ENCODE data around the gene B3GALT2.
"Not testable (repeated sequence)": the region's sequence is repeated elsewhere in the genome, so short reads cannot be mapped to it uniquely, and the experiment has no call there.

Gene B3GALT2, protein sequence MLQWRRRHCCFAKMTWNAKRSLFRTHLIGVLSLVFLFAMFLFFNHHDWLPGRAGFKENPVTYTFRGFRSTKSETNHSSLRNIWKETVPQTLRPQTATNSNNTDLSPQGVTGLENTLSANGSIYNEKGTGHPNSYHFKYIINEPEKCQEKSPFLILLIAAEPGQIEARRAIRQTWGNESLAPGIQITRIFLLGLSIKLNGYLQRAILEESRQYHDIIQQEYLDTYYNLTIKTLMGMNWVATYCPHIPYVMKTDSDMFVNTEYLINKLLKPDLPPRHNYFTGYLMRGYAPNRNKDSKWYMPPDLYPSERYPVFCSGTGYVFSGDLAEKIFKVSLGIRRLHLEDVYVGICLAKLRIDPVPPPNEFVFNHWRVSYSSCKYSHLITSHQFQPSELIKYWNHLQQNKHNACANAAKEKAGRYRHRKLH

DNA sequence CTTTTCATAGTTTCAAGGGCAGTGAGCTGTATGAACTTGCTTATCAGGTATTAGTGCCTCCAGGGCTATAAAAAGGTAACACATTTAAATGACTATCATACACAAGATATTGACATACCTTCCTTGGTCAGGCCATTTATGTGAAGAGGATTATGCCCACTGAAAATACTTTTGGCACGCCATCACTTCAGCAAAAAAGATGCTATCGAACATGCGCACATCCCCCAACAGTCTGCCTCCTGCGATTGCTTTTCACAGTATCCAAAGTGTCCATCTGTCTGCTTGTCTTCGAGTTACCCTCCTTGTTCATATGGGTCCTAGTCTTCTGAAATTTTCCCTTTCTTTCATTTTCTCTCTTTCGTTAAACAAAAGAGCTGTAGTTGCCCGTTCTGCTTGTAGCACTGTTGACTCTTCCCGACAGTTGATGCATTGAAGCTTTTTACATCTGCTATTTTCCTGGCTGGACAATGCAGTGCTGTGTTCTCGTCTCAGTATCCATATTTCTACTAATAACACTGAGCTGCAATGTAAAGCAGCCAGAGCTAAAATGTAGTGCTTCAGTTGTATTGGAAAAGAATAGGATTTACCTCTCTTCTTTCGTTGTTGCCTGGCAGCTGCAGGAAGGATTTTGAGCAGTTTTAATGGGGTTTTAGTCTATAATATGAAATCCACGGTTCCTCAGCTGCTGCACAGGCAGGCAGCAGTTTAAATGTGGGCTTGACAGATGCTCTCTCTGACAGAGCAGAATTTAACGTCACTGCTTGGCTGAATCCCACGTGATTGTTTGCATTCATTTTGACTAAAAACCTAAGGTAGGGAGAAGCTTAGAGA is at the start of gene B3GALT2:
Gene B3GALT2, minus strand, starts transcription at position 713 of the 831 bp plus-strand sequence. CDS start 5,051 bp downstream, outside the sequence.
- CTCF ChIA-PET, result interaction anchor here (0.7 kb wide), 1 partner anchor 224 kb away, joined by 3 read pairs; no protein-coding TSS in a partner anchor
- peak; percentile 8 for DNase-seq (ENCODE audit: low spot score)
- no peak within 1 kb of the TSS for H3K27ac ChIP-seq

DNA sequence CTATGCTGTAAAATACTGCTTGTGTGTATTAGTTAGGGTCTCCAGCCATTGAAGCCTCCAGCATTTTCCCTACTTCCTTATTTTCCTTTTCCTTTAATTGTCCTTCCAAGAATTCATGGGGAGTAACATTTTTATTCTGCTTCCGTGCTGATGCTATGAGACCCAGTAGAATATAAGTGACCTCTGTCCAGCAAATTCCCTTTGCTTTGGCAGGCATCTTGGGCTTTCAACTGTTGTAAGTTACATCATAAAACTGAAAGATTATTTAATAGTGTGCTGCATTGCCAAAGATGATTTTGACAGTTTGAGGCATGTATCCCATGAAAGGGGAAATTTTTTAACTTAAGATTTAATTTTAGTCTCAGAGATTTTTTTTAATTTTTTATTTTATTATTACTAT is 48.1 kb upstream of the B3GALT2 start:
- POLR2A ChIA-PET (ENCODE audit: low non-redundant PET), result no interaction called here
- CTCF ChIA-PET, result no interaction called here
- no peak for DNase-seq (ENCODE audit: low spot score)
- no peak overlapping the region for H3K27ac ChIP-seq
- TF ChIP-seq, protein P1, sequence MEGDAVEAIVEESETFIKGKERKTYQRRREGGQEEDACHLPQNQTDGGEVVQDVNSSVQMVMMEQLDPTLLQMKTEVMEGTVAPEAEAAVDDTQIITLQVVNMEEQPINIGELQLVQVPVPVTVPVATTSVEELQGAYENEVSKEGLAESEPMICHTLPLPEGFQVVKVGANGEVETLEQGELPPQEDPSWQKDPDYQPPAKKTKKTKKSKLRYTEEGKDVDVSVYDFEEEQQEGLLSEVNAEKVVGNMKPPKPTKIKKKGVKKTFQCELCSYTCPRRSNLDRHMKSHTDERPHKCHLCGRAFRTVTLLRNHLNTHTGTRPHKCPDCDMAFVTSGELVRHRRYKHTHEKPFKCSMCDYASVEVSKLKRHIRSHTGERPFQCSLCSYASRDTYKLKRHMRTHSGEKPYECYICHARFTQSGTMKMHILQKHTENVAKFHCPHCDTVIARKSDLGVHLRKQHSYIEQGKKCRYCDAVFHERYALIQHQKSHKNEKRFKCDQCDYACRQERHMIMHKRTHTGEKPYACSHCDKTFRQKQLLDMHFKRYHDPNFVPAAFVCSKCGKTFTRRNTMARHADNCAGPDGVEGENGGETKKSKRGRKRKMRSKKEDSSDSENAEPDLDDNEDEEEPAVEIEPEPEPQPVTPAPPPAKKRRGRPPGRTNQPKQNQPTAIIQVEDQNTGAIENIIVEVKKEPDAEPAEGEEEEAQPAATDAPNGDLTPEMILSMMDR (conservative IDR thresholded peaks at IDR 0.05; ENCODE audit: low read depth), result no peak

More for the DNA sequence above, at the start of gene B3GALT2:
- POLR2A ChIA-PET (ENCODE audit: low non-redundant PET), result no interaction called here
- TF ChIP-seq, protein P1 (conservative IDR thresholded peaks at IDR 0.05; ENCODE audit: low read depth), result no peak

DNA sequence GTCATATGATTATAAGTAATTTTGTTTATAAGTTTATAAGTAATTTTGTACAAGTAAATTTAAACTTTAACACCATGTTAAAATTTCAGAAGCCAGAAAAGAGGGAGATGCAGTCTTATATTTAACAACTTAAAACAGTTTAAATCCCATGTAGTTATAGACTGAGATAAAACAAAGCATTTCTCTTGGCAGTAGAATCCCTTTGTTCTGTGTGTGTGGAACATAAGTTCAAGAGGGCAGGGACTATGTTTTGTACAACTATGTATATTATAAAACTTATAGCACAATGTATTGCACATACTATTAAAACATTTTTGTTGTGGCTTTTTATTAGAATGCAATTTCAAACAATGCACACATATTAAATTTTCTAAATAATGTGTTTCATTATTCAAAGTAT is 44.7 kb upstream of the B3GALT2 start:
- CTCF ChIA-PET; DNase-seq (ENCODE audit: low spot score); H3K27ac ChIP-seq; POLR2A ChIA-PET (ENCODE audit: low non-redundant PET): not testable (repeated sequence)

DNA sequence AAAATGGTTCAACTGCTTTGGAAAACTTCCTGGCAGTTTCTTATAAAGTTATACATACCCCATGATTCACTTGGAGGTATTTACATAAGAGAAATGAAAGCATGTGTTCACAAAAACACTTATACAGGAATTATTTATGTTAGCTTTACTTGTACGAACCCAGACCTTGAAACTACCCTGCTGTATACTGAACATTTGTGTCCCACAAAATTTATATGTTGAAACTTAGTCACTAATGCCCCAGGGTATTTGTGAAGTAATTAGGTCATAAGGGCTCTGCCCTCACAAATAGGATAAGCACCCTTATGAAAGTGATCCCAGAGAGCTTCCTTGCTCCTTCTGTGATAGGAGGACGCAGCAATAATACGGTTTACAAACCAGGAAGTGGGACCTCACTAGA is 42.7 kb upstream of the B3GALT2 start:
- CTCF ChIA-PET, result no interaction called here
- H3K27ac ChIP-seq, result no peak overlapping the region

DNA sequence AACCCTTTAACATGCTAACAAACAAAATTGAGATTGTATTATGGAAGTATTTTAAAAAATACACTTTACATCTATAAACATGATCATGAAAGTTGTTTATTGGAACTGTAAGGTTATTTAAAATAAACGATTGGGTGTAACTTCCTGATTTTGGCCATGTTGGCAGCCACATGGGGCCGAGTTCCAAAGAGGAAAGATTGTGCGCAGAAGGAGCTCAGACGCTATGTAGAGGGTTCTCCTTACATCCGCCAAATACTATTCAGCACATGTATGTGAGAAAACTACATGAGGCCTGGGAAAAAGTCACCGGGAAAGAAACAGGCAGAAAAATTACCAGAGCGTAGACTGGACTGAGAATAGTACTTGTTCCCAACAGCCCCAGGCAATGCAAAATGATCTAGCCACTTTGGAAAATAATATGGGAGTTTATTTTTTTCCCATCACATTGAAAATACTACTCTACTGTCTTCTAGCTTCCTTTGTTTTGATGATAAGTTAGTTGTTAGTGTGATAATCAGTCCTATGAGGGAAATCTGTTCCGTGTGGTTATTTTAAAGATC is 35.7 kb upstream of the B3GALT2 start:
- H3K27ac ChIP-seq, result no peak overlapping the region
- TF ChIP-seq, protein P1 (conservative IDR thresholded peaks at IDR 0.05; ENCODE audit: low read depth), result no peak
- no peak for DNase-seq (ENCODE audit: low spot score)
- CTCF ChIA-PET, result interaction anchor here (0.6 to 0.8 kb wide), 6 partner anchors 21 to 1162 kb away, joined by 3 to 4 read pairs (median 3); no protein-coding TSS in a partner anchor
- POLR2A ChIA-PET (ENCODE audit: low non-redundant PET), result no interaction called here

More for the DNA sequence above, 42.7 kb upstream of the B3GALT2 start:
- no peak for DNase-seq (ENCODE audit: low spot score)
- POLR2A ChIA-PET (ENCODE audit: low non-redundant PET), result no interaction called here
- TF ChIP-seq, protein P1 (conservative IDR thresholded peaks at IDR 0.05; ENCODE audit: low read depth), result no peak

DNA sequence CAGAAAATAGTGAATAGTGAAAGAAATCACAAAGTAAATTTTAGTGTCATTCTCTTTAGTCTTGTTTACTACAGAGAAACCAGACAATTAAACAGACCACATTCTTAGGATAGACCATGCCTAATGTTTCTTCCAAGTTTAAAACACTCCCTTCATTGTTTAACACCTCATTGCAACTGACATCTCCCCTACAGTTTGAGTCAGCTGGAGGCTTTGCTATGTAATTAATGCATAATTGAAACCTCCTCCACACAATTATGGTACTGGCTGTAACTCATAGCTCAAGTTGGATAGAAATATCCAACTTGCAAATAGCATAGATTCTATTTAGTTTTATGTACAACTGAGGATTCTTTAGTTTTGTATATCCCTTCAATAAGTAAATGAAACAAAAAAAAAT is 35.2 kb upstream of the B3GALT2 start:
- ChIA-PET POLR2A (ENCODE audit: low non-redundant PET) (no interaction called here), CTCF (interaction anchor here (0.7 kb wide), 1 partner anchor 677 kb away, joined by 3 read pairs; no protein-coding TSS in a partner anchor)
- DNase-seq (ENCODE audit: low spot score), result no peak
- TF ChIP-seq, protein P1 (conservative IDR thresholded peaks at IDR 0.05; ENCODE audit: low read depth), result no peak
- H3K27ac ChIP-seq, result no peak overlapping the region
